Gastroesophageal sphincter (tissue), 3 donors: ENCODE data around the gene MEF2C.
"Not testable (repeated sequence)": the region's sequence is repeated elsewhere in the genome, so short reads cannot be mapped to it uniquely, and the experiment has no call there.

ENCODE experiments used
- CTCF ChIP-seq, 4 experiments: fragments of 200-600 bp in 2 of 4; fragments of 450-650 bp in 2 of 4; sonication (generic) in 1 of 4; IDR thresholded peaks; one replicate each; pipeline ENCODE4 v1.5.1; 2017 to 2019; ENCODE audit warnings: antibody characterized with exemption in 4 of 4, mild to moderate bottlenecking in 2 of 4, moderate library complexity in 2 of 4
- EP300 ChIP-seq: sonication (generic); formaldehyde crosslinking; IDR thresholded peaks from one replicate; pipeline ENCODE4 v1.6.1; 2017; ENCODE audit warnings: antibody characterized with exemption, mild to moderate bottlenecking
- POLR2A ChIP-seq, 2 donors: fragments of 450-650 bp; IDR thresholded peaks; one replicate each; pipeline ENCODE4 v1.6.1; 2017; ENCODE audit warnings: antibody characterized with exemption in 2 of 2, mild to moderate bottlenecking in 2 of 2, moderate library complexity in 1 of 2
- POLR2AphosphoS5 ChIP-seq: sonication (generic); formaldehyde crosslinking; IDR thresholded peaks from one replicate; pipeline ENCODE4 v1.6.1; 2017; ENCODE audit warnings: antibody characterized with exemption

- not testable (repeated sequence) for TF ChIP-seq POLR2AphosphoS5; CTCF (IDR thresholded peaks at IDR 0.05); POLR2A (IDR thresholded peaks at IDR 0.05); EP300
These were observed 89.2 kb downstream of the MEF2C start for GRCh38 chr5:88793797-88794196.
